ENCODE data around the gene C10orf71.

Gene C10orf71

DNA sequence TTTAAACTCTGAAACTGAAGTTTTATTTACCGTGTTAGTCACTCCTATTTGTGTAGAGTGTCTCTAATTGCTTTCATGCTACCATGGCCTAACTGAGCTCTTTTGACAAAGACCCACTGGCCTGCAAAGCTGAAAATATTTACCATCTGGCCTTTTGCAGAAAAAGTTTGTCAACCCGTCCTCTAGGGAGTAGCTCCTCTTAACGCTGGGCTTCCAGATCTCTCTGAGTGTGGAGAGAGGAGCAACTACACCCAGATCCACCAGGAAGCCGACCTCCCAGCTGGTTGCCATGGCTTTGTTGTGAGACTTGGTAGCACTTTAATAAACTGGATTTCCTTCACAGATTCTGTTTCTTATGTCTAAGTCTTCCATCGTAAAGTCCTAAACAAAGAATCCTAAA, 4.2 kb upstream of the C10orf71 start:
- DNase-seq, result no peak

DNA sequence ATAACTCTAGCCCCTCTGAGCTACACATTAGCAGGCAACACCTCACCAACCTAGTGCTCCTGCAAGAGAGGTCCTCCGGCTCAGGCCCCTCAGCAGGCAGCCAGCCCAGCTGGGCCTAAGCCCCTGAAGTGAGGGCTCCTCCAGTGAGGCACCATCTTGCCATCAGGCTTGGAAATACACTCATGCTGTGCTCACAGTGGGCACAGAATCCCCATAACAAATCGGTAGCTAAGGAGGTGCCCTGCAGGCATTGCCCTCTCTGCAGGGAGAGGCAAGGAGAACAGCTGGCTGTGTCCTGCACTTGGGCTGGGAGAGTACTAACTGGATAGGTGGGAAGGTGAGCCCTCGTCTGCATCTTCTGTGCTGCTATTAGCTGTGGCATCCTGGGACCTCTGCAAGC, 3.7 kb upstream of the C10orf71 start:
- no peak for DNase-seq

DNA sequence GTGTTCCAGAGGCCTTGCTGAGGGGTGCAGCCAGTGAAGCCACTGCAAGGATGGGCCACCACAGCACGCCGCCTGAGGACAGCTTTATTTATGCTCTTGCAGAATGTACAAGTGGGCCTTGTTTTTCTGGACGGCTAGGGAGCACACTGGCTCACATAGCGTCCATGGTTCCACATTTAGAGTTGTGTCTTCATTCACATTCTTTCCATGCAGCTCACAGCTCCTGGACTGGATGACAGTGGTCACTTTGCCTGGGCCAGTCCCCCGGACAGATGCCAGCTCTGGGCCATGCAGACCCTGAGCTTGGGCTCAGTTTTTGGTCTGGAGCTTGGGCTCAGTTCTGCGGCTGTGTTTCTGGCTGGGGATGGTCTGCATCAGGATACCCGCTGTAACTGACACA, 2.6 kb upstream of the C10orf71 start:
- DNase-seq, result no peak

DNA sequence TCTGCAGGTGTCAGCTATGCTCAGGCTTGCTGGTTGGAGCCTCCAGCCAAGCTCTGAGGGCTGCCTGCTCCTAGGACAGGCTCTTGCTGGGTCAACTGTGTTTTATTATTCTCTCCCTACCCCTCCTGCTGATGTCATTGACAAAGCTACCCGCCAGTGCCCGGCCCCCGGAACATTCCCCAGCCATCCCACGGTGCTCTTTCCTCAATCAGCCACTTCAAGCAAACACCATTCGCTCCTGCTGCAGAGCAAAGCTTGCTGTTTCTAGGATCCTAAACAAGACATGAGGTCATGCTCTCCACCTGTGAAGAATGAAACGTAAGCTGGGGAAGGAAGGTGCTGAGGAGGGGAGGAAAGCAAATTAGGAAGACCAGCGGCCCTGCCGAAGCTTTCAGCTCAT, 2.1 kb upstream of the C10orf71 start:
- no peak for DNase-seq

DNA sequence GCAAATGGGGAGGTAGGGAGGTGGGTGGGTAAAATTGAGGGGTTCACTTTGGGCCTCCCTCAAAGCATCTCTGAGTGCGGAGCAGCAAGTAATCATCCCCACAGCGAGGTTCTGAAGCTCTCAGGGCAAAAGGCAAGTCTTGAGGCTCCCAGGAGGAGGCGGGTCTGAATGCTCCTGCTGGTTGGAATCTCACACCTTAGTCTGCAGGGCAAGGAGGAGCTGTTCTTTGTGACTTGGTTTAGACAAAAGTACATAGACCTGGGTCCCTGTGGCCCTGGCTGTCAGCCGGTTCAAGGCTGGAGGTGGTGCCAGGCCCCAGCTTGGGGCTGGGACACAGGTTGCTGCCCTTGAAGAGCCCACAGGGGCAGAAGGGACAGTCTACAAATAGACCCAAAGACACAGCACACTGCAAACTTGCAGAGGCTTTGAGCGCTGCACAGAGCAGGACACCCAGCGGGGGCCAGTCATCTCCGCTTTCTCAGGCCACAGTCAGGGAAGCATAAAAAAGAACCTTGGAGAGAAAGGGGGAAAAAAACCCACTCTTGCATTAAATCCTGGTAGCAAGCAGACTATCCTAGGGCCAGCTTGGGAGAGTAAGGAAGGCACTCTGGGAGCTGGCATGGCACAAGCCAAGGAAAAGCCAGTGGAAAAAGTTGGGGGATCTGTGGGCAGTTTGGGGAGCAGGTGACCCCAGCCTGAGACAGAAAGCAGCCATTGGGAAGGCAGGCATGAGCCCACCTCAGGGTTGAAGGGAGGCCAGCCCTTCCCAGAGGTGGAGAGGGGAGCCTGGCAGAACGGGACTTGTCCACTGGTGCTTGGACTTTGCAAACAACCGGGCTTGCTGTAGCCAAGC, 926 bp upstream of the C10orf71 start:
- no peak for DNase-seq

DNA sequence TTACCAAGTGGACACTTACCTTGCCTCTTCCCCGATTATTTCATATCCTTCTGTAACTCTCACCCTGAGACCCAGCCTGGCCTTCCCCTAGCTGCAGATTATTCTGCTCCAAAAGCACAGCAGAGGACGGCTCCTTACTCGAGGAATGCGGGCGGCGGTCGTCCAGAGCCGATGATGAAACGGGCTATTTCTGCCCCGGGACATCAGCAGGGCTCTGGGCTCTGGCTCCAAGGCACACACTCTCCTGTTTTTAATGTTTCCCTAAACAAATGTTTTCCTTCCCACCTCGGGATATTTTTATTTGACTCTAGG, 343 bp upstream of the C10orf71 start:
- no peak for DNase-seq

DNA sequence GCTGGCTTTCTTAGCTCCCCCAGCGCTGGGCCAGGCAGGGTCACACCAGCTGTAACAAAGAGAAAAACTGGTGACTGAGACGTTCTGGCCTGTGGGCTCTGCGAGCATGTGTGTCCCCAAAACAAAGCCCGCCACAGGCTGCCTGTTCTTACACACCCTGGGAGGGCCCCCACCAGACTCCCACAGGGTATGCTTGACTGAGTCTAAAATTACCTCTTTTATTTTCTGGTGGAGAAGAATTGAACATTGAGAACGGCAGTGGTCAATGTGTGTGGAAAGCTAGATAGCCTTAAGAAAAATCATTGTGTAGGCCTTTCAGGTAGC, 808 bp downstream of the C10orf71 start:
- no peak for DNase-seq

DNA sequence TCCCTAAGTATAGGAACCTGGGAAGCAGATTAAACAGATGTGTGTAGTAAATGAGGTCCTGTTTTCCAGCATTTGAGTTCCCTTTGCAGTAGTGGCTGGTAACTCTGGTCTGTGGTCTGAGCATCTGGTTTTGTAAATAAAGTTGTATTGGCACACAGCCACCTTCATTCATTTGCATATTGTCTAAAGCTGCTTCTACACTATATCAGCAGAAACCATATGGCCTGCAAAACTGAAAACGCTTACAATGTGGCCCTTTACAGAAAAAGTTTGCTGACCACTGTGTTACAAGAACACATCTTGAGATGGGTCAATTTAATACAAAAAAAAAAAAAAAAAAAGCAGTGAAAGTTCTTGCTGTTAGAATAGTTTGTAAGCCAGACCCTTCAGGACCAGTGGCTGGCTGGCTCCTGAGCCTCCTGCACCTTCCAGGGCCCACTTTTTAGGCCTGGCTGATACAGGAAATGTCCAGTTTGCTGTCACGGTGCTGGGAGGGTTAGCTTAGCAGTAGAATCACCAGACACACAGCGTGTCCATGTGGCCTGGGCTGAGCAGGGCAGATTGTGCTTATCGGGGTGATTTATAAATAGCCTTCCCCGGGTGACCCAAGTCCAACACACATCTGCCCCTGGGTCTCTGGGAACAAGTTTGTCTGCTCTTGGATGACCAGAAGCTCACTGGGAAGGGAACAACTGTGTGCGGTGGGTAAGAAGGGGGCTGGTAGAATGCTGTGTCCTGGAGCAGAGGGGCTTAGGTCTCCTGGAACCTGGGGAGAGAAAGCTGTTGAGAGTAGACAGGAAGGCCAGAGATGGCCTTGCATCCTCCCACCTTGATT, 1.4 kb downstream of the C10orf71 start:
- DNase-seq, result no peak

DNA sequence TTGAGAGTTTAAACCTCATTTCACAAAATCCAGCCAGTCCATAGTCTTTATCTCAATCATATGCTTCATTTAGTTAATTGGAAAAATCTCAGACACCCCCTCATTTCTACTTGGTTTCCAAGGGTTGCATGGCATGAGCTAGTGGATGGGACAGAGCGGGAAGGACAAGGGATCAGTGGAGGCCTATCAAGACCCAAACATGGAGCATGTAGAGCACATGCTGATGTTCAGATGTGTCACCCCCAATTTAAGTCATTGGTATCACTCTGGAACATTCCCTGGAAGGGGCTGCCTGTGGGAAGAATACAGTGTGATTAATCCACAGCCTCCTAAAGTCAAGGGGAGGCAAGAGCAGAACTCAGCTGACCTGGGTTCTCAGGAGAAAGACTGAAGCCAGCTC, 2.3 kb downstream of the C10orf71 start:
- no peak for DNase-seq

DNA sequence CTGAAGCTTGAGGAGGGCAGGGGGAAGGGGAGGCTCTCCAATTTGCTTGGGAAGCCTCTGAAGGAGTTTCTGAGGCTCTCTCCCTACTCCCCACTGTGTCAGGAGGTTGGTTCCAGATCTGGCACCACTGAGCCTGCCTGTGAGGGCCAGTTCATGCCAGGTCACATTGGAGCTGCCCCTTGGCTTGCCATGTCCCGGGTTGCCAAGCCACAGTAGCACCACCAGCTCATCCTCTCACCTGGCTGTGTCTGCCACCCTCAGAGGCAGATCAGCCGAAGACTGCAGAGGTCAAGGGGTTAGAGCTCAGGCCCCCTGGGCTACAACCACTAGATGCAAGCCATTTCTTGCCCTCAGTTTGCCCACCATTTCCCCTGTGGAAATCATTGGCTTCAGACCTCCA, 3.1 kb downstream of the C10orf71 start:
- no peak for DNase-seq

DNA sequence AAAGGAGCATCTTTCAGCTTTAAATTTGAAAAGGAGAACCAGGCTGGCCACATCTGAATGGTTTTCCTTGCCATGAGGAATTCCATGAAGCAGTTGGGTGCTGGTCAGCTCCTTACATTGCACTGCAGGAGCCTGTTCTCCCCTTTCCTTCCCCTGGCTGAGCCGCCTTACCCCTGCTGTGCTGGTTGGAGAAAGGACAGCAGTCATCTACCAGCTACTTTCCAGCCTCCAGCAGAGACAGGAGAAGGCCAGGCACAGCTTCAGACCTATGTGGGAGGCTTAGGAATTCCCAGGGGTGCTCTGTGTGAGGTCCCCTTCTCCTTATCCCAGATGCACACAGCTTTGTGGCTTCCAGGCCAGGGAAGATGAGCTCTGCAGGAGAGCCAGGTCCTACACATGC, 4.7 kb downstream of the C10orf71 start:
- no peak for DNase-seq

DNA sequence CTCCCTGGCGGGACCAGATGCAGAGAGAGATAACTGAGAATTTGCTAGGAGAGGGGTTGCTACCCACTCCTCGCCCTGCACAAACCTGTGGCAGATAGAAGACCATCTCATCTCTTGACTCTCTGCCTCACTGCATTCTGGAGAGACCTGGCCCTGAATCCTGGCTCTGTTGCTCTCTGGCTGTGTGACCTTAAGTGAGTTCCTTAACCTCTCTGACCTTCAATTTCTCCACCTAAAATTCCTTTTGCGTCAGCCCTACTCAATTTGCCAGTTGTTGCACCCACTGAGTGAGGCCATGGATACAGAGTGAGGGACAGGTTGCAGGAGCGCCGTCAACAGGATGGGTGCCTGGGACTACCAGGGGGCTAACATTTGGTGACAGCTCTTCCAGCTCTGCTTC, 5.2 kb downstream of the C10orf71 start:
- no peak for DNase-seq

DNA sequence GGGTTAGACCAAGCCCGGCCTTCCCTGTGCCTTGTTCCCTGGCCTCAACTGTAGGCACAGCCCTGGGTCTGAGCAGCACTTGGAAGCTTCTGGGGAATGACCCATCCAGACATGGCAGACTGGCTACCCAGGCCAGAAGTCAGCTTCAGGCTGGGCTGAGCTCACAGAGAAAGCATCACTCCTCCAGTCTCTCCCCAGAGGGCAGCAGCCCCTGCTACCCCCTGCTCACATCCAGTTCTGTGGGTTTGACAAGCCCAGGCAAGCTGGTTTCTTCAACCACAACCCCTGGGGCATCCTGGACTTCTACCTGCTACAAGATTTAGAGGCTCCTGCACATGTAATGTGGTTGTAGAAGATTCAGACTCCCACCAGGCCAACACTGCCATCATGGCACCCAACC, 9.0 kb downstream of the C10orf71 start:
- no peak for DNase-seq

DNA sequence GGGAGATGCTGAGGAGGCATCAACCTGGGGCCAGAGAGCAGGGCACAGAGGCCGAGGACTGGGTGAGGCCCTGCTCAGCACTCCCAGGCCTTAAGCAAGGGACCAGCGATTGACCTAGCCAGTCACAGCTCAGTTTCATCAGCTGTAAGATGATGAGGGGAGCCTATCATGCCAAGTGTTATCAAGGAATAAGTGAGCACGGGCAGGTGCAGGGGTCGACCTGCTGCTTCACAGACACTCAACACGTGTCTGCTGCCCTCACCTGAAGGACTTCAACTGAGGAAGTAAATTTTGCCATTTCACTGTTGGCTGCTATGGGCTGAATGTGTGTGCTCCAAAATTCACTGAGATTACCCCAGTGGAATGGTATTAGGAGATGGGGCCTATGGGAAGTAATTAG, 9.9 kb downstream of the C10orf71 start:
- DNase-seq, result no peak

DNA sequence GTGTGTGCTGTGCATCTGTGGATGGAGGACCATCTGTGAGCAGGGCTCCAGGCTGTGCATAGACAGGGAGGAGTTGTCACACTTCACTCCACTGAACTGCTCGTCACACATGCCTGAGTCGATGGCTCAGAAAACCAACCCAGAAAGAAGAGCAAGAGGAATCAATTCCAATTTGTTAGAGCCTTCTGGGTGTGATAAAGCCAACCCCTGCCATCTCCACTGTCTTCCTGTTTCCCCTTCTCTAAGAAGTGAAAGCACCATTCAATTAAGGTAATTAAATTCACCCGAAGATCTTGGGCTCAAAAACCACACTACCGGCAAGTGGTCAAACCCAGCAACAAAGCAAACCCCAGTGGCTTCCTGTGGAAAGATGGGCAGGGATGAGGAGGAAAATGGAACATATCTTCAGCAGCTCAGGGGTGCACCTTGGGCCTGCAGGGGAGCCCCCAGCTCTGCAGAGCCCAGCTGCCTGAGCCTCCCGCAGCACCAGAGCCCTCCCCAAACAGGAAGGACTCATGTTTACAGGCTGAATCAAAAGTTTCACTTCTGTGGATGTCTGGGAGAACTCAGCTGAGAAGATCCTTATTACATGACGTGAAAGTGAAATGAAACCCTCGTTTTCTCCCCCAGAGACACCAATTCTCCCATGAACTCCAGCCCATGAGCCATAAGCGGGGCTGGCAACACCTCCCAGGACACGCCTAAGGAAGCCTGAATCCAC, 10.9 kb downstream of the C10orf71 start:
- DNase-seq, result no peak

DNA sequence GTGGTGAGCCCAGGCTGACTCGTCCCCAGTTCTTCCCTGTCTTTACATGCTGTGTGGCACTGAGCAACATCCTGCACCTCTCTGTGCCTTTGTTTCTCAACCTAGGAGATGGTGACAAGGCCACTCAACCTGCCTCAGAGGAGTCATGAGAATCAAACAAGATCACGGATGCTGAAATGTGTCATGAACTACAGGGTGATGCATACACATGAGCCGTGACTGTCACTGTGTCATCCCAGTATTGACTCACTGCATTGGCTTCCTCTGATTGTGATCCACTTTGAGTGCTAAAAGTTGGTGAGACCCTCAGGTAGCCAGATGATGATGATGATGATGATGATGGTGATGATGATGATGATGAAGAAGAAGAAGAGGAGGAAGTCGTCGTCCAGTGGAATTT, 11.5 kb downstream of the C10orf71 start:
- no peak for DNase-seq

DNA sequence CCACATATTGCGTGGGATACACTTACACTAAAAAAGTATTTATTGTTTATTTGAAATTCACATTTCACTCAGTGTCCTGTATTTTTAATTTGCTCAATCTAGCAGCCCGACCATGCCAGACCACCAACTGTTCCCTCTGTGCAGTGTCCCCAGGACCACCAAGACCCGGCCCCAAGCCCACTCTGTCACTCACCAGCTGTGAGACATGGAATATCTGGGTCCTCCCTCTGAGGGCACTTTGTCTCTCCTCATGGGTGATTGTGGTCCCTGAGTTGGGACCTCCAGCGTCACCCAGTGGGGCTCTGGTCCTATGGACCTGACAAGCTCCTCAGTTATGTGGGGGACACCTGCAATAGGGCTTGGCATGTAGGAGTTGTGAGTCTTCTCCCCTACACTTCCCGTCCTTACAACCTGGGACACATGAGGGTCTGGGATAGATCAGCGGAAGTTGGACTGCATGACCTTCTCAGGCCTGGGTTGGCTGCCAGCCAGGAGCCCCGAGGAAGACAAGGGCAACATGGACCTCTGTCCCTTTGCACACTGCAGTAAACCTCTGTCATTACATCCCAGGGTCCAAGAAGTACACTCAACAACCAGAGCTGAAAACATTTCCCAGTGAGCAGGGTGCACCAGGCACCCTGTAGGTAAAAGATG, 12.1 kb downstream of the C10orf71 start:
- no peak for DNase-seq

DNA sequence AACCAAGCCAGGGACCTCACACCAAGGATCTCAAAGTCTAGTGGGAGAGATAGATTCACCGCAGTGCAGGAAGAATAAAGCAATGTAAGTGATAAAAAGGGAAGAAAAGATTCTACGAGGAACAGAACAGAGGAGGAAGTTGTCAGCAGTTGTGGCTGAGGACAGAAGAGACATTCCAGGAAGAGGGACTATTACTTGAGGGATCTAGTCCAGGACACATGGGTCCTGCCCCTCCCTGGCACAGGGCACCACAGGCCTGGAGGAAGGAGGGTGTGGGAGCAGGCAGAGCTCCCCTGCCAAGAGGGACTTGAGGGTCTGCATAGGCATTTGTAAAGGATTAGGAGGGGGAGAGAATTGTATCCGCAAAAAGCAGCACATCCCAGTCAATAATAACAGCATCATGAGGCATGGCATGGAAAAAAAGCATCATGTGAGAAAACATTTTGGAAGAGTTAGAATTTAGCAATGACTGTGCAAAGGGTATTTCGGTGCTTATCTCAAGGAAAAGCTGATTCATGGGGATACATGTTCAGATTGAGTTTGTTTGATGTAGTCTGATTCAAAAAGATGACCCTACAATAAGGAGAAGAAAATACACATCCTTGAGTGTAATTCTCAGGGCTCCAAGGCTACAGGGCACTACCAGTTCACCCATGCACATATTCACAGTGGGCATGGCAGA, 12.7 kb downstream of the C10orf71 start:
- no peak for DNase-seq

DNA sequence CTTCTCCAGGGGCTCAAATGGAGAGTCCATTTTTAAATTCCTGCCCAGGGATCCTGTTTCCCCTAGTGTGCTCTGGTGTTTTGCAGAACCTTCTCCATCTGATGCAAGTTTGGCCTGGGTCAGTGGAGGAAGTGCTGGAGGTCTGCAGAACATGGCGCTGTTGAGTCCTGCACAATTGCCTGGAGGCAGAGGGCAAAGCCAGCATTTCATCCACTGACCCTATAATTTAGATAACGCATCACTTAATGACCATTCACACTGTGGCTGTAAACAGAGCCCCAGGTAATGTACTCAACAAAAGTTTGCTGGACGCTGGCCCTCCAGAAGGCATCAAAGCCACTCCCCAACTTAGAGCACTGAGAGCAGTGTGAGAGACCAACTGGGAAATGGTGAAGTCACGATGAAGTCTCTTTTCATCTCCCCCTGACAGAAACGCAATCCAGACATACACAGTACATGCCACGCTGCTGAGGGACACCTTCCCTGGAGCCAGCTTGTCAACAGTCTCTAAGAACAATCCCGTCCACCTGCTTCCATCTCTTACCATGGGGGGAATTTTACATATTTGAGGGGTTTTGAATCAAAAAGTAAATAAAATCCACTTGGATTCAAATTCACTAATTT, 13.4 kb downstream of the C10orf71 start:
- no peak for DNase-seq

DNA sequence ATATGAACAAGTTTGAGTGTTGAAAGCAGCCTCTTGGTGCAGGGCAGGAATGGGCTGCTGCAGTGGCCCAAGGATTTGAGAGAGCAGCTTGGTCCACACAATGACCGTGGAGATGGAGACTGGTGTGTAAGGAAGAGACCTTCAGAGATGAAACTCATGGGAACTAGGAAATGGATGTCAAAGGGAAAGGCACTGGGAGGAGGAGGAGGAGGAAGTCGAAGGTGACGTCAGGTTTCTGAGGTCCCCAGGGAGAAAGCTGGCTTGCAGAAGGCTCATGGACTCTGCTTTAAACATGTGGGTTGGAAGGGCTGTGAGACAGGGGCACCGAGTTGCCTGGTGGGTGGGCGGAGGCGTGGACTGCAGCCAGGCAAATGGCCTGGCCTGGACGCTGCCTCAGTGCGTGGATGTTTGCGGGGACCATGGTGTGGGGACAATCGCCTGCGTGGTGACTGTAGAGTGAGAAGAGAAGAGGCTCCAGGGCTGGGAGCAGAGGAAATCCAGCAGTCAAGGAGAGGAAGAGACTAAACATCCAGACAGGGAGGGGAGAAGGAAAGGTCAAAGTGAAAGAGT, 14.6 kb downstream of the C10orf71 start:
- no peak for DNase-seq

DNA sequence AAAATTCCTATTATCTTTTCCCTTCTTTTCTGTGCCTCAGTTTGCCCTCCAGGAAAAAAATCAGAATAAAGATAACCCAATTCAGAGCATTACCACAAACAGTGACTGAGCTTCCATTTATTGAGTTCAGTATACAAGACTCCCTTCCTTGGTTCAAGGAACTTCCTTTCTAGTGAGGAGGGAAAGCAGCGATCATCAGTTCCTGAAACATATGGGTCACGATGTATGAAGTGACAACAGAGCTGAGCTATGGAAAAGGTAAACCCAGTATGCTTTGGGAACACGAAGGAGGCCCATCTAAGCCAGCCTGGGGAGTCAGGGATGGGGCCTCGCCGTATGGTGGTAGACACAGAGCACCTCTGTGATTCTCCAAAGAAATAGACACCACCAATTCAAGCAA, 15.8 kb downstream of the C10orf71 start:
- no peak for DNase-seq

DNA sequence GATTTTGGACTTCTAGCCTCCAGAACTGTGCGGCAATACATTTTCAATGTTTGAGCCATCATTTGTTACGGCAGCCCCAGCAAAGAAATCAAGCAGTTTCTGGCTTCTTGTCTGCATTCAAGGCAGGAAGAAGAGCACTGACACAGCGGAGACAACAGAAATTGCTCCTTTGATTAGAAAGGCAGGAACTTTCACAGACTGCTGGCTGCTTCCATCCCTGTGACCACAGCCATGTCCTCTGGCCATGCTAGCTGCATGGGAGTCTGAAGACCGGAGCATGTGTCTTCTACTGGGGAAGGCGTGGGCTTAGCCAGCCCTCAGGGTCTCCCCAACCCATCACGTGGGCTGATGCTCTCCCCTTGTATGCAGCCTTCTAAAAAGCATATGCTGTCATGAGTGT, 19.1 kb downstream of the C10orf71 start:
- no peak for DNase-seq
